ENCODE data around the gene KCTD15. TPM values are rescaled to one million over a fixed set of nuclear protein-coding genes. Genes with fewer than 3 reads are reported as not detected.

The KCTD15 gene
- total and polyA plus RNA-seq, 2 of the 4 experiments (the other 2 are of a cell fraction) = 16.3 to 19.6 TPM

DNA sequence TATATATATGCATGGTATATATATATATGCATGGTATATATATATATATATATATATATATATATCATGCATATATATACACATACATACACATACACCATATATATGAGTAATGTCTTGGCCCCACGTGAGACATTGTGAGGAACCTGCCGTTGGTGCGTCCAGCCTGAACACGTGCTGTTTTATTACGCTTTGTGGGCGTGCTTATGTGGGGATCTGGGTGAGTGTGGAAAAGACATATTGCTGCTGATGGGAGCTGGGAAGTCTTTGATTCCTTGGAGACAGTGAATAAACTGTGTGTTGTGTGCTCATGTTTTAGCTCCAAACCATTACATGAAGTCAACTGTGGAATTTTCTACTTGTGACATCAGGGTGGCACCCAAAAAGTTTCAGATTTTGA, 28.9 kb downstream of the KCTD15 start:
- POLR2A ChIA-PET (ENCODE audit: unreplicated experiment) = no interaction called here
- TF ChIP-seq POLR2A (IDR thresholded peaks at IDR 0.05; ENCODE audit: low read depth, low read length) = no peak
- TF ChIP-seq, protein P1, sequence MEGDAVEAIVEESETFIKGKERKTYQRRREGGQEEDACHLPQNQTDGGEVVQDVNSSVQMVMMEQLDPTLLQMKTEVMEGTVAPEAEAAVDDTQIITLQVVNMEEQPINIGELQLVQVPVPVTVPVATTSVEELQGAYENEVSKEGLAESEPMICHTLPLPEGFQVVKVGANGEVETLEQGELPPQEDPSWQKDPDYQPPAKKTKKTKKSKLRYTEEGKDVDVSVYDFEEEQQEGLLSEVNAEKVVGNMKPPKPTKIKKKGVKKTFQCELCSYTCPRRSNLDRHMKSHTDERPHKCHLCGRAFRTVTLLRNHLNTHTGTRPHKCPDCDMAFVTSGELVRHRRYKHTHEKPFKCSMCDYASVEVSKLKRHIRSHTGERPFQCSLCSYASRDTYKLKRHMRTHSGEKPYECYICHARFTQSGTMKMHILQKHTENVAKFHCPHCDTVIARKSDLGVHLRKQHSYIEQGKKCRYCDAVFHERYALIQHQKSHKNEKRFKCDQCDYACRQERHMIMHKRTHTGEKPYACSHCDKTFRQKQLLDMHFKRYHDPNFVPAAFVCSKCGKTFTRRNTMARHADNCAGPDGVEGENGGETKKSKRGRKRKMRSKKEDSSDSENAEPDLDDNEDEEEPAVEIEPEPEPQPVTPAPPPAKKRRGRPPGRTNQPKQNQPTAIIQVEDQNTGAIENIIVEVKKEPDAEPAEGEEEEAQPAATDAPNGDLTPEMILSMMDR (conservative IDR thresholded peaks at IDR 0.05; ENCODE audit: low read depth, low read length) = no peak
- TF ChIP-seq RAD21 (IDR thresholded peaks at IDR 0.05; ENCODE audit: low read length) = no peak
- TF ChIP-seq CHD1 (IDR thresholded peaks at IDR 0.05; ENCODE audit: low read depth, low read length) = no peak
- TF ChIP-seq NFE2L2 (IDR thresholded peaks at IDR 0.05; ENCODE audit: low read depth, low read length) = no peak
- no peak for TF ChIP-seq RCOR1 (IDR thresholded peaks at IDR 0.05; ENCODE audit: insufficient replicate concordance, low read length)
- no peak for TF ChIP-seq MXI1 (IDR thresholded peaks at IDR 0.05; ENCODE audit: borderline replicate concordance, low read depth, low read length)
- no peak for TF ChIP-seq FOS (IDR thresholded peaks at IDR 0.05; ENCODE audit: low read depth, low read length)
- TF ChIP-seq, protein P2, sequence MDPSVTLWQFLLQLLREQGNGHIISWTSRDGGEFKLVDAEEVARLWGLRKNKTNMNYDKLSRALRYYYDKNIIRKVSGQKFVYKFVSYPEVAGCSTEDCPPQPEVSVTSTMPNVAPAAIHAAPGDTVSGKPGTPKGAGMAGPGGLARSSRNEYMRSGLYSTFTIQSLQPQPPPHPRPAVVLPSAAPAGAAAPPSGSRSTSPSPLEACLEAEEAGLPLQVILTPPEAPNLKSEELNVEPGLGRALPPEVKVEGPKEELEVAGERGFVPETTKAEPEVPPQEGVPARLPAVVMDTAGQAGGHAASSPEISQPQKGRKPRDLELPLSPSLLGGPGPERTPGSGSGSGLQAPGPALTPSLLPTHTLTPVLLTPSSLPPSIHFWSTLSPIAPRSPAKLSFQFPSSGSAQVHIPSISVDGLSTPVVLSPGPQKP (IDR thresholded peaks at IDR 0.05; ENCODE audit: borderline replicate concordance, low read depth, low read length) = no peak
- no peak for TF ChIP-seq CEBPB (IDR thresholded peaks at IDR 0.05; ENCODE audit: low read depth, low read length)
- no peak for TF ChIP-seq SMC3 (IDR thresholded peaks at IDR 0.05; ENCODE audit: low read depth, low read length)
- TF ChIP-seq BHLHE40 (IDR thresholded peaks at IDR 0.05; ENCODE audit: low read depth, low read length) = no peak
- no peak for TF ChIP-seq MAFK (IDR thresholded peaks at IDR 0.05; ENCODE audit: low read depth, low read length)
- TF ChIP-seq RFX5 (IDR thresholded peaks at IDR 0.05; ENCODE audit: low read depth, low read length) = no peak
- TF ChIP-seq, protein P3, sequence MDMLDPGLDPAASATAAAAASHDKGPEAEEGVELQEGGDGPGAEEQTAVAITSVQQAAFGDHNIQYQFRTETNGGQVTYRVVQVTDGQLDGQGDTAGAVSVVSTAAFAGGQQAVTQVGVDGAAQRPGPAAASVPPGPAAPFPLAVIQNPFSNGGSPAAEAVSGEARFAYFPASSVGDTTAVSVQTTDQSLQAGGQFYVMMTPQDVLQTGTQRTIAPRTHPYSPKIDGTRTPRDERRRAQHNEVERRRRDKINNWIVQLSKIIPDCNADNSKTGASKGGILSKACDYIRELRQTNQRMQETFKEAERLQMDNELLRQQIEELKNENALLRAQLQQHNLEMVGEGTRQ (IDR thresholded peaks at IDR 0.05; ENCODE audit: low read depth, low read length) = no peak
- no peak for TF ChIP-seq MAZ (IDR thresholded peaks at IDR 0.05; ENCODE audit: borderline replicate concordance, low read depth, low read length)
- CTCF ChIA-PET = no interaction called here
- Histone ChIP-seq H2BK5ac (ENCODE audit: low read depth, low read length, poor library complexity, severe bottlenecking) (no peak overlapping the region), H2AFZ (replicated peaks; ENCODE audit: low read length, poor library complexity) (no peak overlapping the region), H3K27ac (ENCODE audit: insufficient read depth, low read length) (no peak overlapping the region), H3K9me3 (ENCODE audit: control insufficient read depth, insufficient read depth, low read length) (no peaks in the 10 kb centered on the region), H3K9me1 (ENCODE audit: insufficient read depth, low read length) (no peaks in the 10 kb centered on the region), H3K4me2 (ENCODE audit: low read depth, low read length) (no peak overlapping the region), H2BK120ac (ENCODE audit: low read depth, low read length) (no peak overlapping the region), H4K5ac (ENCODE audit: low read depth, low read length) (no peak overlapping the region), H2AK5ac (ENCODE audit: low read depth, low read length) (no peak overlapping the region), H3K23ac (ENCODE audit: low read depth, low read length) (no peak overlapping the region), H4K91ac (ENCODE audit: insufficient read depth, low read depth, low read length) (no peak overlapping the region), H2BK20ac (ENCODE audit: low read depth, low read length) (no peak overlapping the region), H3K27me3 (ENCODE audit: control insufficient read depth, insufficient read depth, low read length) (no peaks in the 10 kb centered on the region), H3K18ac (ENCODE audit: low read depth, low read length) (no peak overlapping the region), H3K4me3 (ENCODE audit: insufficient read depth, low read depth, low read length) (no peak overlapping the region), H3K79me1 (ENCODE audit: low read depth in 1 of 2, low read length in 2 of 2) (no peaks in the 10 kb centered on the region), H3K36me3 (ENCODE audit: control insufficient read depth, insufficient read depth, low read length) (no peaks in the 10 kb centered on the region), H2AK9ac (replicated peaks; ENCODE audit: low read depth, low read length, poor library complexity) (no peak overlapping the region), H4K20me1 (ENCODE audit: insufficient read depth, low read length) (no peaks in the 10 kb centered on the region), H3K56ac (ENCODE audit: extremely low read depth, insufficient read depth, low read length) (no peak overlapping the region), H4K8ac (ENCODE audit: low read depth in 2 of 2, low read length in 2 of 2) (no peak overlapping the region), H3K9ac (ENCODE audit: low read depth, low read length) (no peak overlapping the region), H3K14ac (replicated peaks; ENCODE audit: low read depth, low read length) (no peak overlapping the region), H2BK15ac (ENCODE audit: low read depth, low read length) (no peak overlapping the region), H3K4ac (ENCODE audit: low read depth, low read length) (no peak overlapping the region), H3K4me1 (ENCODE audit: control insufficient read depth, insufficient read depth, low read length) (no peaks in the 10 kb centered on the region)
- no peak for ATAC-seq (ENCODE audit: low read depth)
- intact Hi-C loops (cut with micrococcal nuclease) (no loop called here), dilution Hi-C loops (cut with HindIII; ENCODE audit: low sequenced_read_pairs, unreplicated experiment) (no loop called here), in situ Hi-C loops (cut with MboI; ENCODE audit: low sequenced_read_pairs) (no loop called here)
- DNase-seq = no peak
- no CpG with 5 or more reads among the region's 6 CpGs for WGBS, 2 experiments (ENCODE audit: extremely low coverage in 2 of 2, insufficient read length in 1 of 2)
- no TSS peak for BruUV-seq (replicated peaks)

Measured in IMR-90 (cell line).